OCI-LY1 (cell line): ENCODE measurements around the gene UNC119B.

Experiments used
- H2AFZ ChIP-seq: fragments of 200-600 bp; sonication (generic), shearing (Covaris generic); 2 replicates; pipeline ENCODE4 v1.6.0; 2014; ENCODE audit warnings: antibody characterized with exemption, mild to moderate bottlenecking, low read length
- H3F3A ChIP-seq: fragments of 200-600 bp; sonication (generic), shearing (Covaris generic); 2 replicates; pipeline ENCODE4 v1.6.0; 2014; ENCODE audit warnings: mild to moderate bottlenecking, antibody characterized with exemption, low read length, moderate library complexity; ENCODE audit not compliant: insufficient read depth
- H3K27ac ChIP-seq: fragments of 200-600 bp; sonication (generic); 2 replicates; pipeline ENCODE4 v1.5.1; 2014; ENCODE audit warnings: low read length, mixed run types, mild to moderate bottlenecking, low read depth; ENCODE audit not compliant: poor library complexity, severe bottlenecking
- H3K27me3 ChIP-seq: fragments of 200-600 bp; sonication (generic); 2 replicates; pipeline ENCODE4 v1.6.0; 2014; ENCODE audit warnings: antibody characterized with exemption, mild to moderate bottlenecking, low read length, moderate library complexity; ENCODE audit not compliant: insufficient read depth
- H3K36me3 ChIP-seq: fragments of 200-600 bp; sonication (generic); 2 replicates; pipeline ENCODE4 v1.6.1; 2014; ENCODE audit warnings: mild to moderate bottlenecking, antibody characterized with exemption, low read length, moderate library complexity, mixed read lengths; ENCODE audit not compliant: insufficient read depth
- H3K4me1 ChIP-seq: fragments of 200-600 bp; sonication (generic); 2 replicates; pipeline ENCODE4 v1.5.1; 2014; ENCODE audit warnings: mild to moderate bottlenecking, low read length, moderate library complexity; ENCODE audit not compliant: insufficient read depth, severe bottlenecking
- H3K4me2 ChIP-seq: fragments of 200-600 bp; sonication (generic), shearing (Covaris generic); 2 replicates; pipeline ENCODE4 v1.6.1; 2014; ENCODE audit warnings: low read length
- H3K4me3 ChIP-seq: fragments of 200-600 bp; sonication (generic); 2 replicates; pipeline ENCODE4 v1.5.1; 2014; ENCODE audit warnings: low read length, low read depth, mild to moderate bottlenecking, mixed read lengths; ENCODE audit not compliant: poor library complexity, severe bottlenecking
- H3K79me2 ChIP-seq: fragments of 200-600 bp; shearing (Covaris generic); 2 replicates; pipeline ENCODE4 v1.6.1; 2016; ENCODE audit warnings: mixed run types, low read length, mixed read lengths; ENCODE audit not compliant: insufficient read depth
- H3K9ac ChIP-seq: fragments of 200-600 bp; sonication (generic), shearing (Covaris generic); 2 replicates; pipeline ENCODE4 v1.6.1; 2014; ENCODE audit warnings: mild to moderate bottlenecking, low read length, mixed read lengths
- H3K9me2 ChIP-seq: fragments of 200-600 bp; sonication (generic), shearing (Covaris generic); 2 replicates; pipeline ENCODE4 v1.6.1; 2014; ENCODE audit warnings: low read depth, mild to moderate bottlenecking, low read length, mixed read lengths
- H3K9me3 ChIP-seq: fragments of 200-600 bp; shearing (Covaris generic); 2 replicates; pipeline ENCODE4 v1.6.1; 2014; ENCODE audit warnings: low read length, mixed read lengths
- H4K20me1 ChIP-seq: fragments of 200-600 bp; sonication (generic), shearing (Covaris generic); 2 replicates; pipeline ENCODE4 v1.6.0; 2016; ENCODE audit warnings: mild to moderate bottlenecking, low read length; ENCODE audit not compliant: insufficient read depth
- EZH2 ChIP-seq: fragments of 200-600 bp; sonication (generic), shearing (Covaris generic); IDR thresholded peaks from 2 replicates; pipeline ENCODE4 v1.8.0; 2017; ENCODE audit warnings: borderline replicate concordance, mixed run types, mild to moderate bottlenecking, antibody characterized with exemption, low read length, moderate library complexity, mixed read lengths
- TF ChIP-seq, protein P1 (sequence below): fragments of 200-600 bp; sonication (generic), shearing (Covaris generic); IDR thresholded peaks from 2 replicates; pipeline ENCODE4 v1.5.1; 2017; ENCODE audit warnings: mild to moderate bottlenecking, antibody characterized with exemption, low read length, moderate library complexity, mixed read lengths

Gene UNC119B

GRCh38 chr12:120696626-120697025, 13.6 kb upstream of the UNC119B start:
- TF ChIP-seq, protein P1, sequence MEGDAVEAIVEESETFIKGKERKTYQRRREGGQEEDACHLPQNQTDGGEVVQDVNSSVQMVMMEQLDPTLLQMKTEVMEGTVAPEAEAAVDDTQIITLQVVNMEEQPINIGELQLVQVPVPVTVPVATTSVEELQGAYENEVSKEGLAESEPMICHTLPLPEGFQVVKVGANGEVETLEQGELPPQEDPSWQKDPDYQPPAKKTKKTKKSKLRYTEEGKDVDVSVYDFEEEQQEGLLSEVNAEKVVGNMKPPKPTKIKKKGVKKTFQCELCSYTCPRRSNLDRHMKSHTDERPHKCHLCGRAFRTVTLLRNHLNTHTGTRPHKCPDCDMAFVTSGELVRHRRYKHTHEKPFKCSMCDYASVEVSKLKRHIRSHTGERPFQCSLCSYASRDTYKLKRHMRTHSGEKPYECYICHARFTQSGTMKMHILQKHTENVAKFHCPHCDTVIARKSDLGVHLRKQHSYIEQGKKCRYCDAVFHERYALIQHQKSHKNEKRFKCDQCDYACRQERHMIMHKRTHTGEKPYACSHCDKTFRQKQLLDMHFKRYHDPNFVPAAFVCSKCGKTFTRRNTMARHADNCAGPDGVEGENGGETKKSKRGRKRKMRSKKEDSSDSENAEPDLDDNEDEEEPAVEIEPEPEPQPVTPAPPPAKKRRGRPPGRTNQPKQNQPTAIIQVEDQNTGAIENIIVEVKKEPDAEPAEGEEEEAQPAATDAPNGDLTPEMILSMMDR: no peak
- TF ChIP-seq EZH2: no peak
- Histone ChIP-seq H3K9me3 (no peaks in the 10 kb centered on the region), H3K9me2 (no peaks in the 10 kb centered on the region), H3K4me2 (no peak overlapping the region), H3K36me3 (peaks cover 88% of the 10 kb centered on the region), H3K27ac (no peak overlapping the region), H3K27me3 (no peaks in the 10 kb centered on the region), H3K4me1 (no peaks in the 10 kb centered on the region), H3F3A (no peaks in the 10 kb centered on the region), H3K79me2 (peaks cover 12% of the 10 kb centered on the region), H3K9ac (no peak overlapping the region), H4K20me1 (no peaks in the 10 kb centered on the region), H2AFZ (no peak overlapping the region), H3K4me3 (no peak overlapping the region)

- no peak overlapping the region for H2AFZ ChIP-seq
- H3K79me2 ChIP-seq: peaks cover 6% of the 10 kb centered on the region; the same call in 1 of the 2 replicates
- no peak overlapping the region for H3K27ac ChIP-seq
- H3K36me3 ChIP-seq: peaks cover 95% of the 10 kb centered on the region
- H3K4me2 ChIP-seq: no peak overlapping the region
- no peaks in the 10 kb centered on the region for H3K4me1 ChIP-seq
- H3K27me3 ChIP-seq: no peaks in the 10 kb centered on the region
- no peak overlapping the region for H3K9ac ChIP-seq
- no peak for TF ChIP-seq EZH2
- TF ChIP-seq, protein P1: no peak
- no peaks in the 10 kb centered on the region for H3K9me3 ChIP-seq
- no peaks in the 10 kb centered on the region for H4K20me1 ChIP-seq
- no peak overlapping the region for H3K4me3 ChIP-seq
- H3F3A ChIP-seq: no peaks in the 10 kb centered on the region
- no peaks in the 10 kb centered on the region for H3K9me2 ChIP-seq
Observed at GRCh38 chr12:120697344-120697743, 12.9 kb upstream of the UNC119B start.

DNA sequence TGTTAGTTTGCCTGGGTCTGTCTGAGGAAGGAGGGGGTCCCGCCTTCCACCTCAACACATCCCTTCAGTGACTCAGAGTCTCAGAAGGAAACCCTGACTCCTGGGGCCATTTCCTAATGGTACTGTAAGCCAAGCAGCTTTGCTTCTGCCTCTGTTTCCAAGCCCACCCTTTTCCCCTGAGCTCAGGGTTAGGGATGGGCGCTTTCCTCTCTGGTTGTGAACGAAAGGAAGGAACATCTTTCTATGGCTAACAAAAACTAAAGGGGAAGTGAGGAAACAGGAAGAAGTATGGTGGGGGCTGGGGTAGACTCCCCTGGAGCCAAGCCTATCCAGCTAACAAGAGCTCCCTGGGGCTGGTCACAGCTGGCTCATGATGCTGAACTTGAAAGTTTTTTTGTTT, 11.6 kb upstream of the UNC119B start:
- H3K36me3 ChIP-seq: peaks cover 93% of the 10 kb centered on the region
- H3F3A ChIP-seq: no peaks in the 10 kb centered on the region
- H3K9me2 ChIP-seq: no peaks in the 10 kb centered on the region
- H4K20me1 ChIP-seq: no peaks in the 10 kb centered on the region
- TF ChIP-seq, protein P1: no peak
- TF ChIP-seq EZH2: no peak
- no peak overlapping the region for H3K27ac ChIP-seq
- no peak overlapping the region for H3K9ac ChIP-seq
- H3K27me3 ChIP-seq: no peaks in the 10 kb centered on the region
- H3K9me3 ChIP-seq: no peaks in the 10 kb centered on the region
- no peak overlapping the region for H2AFZ ChIP-seq
- H3K4me2 ChIP-seq: no peak overlapping the region
- H3K4me1 ChIP-seq: no peaks in the 10 kb centered on the region
- H3K4me3 ChIP-seq: no peak overlapping the region
- no peaks in the 10 kb centered on the region for H3K79me2 ChIP-seq
